ENCODE data around the gene IRF9.
A peak's percentile ranks its signal among the peaks of the same experiment; 100 is the strongest.

The IRF9 gene, protein sequence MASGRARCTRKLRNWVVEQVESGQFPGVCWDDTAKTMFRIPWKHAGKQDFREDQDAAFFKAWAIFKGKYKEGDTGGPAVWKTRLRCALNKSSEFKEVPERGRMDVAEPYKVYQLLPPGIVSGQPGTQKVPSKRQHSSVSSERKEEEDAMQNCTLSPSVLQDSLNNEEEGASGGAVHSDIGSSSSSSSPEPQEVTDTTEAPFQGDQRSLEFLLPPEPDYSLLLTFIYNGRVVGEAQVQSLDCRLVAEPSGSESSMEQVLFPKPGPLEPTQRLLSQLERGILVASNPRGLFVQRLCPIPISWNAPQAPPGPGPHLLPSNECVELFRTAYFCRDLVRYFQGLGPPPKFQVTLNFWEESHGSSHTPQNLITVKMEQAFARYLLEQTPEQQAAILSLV

DNA sequence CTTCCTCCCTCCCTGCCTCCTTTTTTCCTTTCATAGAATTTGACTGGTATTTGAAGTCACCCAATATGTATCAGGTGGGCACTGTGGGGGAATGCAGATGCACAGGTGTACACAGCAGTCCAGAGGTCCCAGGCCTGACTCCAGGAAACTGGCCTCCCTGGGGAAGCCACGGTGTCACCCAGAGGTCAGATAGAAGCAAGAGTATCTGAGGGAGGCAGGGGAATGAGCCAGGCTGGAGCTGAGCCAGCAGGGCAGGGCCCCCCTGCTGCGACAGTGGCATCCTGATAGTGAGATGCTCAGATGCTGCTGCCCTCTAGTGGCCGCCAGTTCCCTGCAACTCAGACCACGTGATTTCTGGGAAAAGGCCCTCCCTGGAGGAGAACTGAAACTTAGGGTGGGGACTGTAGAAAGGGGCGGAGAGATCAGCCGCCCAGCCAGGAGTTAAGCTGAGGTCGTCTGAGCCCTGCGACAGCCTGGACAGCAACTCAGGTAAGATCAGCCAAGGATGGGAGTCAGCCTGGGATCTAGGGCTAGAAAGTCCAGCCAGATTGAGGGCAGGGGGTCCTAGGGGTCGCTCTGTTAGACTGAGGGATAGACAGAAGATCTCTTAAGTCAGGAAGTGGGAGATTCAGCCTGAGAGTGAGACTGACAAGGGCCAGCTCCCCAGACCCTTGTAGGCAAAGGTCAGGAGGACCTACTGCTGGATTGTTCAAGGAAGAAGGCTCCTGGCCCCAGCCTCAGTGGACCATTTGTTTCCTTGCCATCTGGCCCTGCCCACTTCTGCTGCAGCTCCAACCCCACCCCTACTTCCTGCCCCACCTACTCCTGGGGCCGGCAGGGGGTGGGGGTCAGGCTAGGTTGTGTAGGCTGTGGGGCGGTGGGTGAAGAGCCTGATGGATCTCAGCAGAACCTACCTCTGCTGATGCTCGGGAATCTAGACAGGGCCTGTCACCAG is at the start of gene IRF9:
Gene IRF9, plus strand, starts transcription at position 416 of the 955 bp plus-strand sequence. CDS start 880 bp downstream, outside the sequence.
- peak; percentile 99 for DNase-seq (ENCODE audit: low spot score)

DNA sequence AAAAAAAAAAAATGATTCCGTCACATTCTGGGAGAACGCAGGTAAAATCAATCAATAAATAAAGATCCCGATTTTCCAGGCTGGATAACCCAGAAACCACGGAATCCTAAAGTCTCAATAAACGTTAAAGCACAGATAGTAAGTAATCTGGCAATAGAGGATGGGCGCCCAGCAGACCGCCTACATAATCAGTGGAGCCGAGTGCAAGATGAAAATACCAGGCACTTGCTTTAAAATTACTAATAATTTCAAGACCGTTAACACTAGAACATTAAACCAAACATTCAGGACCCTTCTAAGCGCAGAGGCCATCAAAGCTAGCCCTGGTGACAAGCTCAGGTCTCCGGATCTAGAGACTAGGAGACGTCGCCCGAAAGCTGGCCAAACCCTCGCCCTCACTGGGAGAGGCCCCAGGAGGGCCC is 47.7 kb upstream of the IRF9 start:
- no peak for DNase-seq (ENCODE audit: low spot score)

DNA sequence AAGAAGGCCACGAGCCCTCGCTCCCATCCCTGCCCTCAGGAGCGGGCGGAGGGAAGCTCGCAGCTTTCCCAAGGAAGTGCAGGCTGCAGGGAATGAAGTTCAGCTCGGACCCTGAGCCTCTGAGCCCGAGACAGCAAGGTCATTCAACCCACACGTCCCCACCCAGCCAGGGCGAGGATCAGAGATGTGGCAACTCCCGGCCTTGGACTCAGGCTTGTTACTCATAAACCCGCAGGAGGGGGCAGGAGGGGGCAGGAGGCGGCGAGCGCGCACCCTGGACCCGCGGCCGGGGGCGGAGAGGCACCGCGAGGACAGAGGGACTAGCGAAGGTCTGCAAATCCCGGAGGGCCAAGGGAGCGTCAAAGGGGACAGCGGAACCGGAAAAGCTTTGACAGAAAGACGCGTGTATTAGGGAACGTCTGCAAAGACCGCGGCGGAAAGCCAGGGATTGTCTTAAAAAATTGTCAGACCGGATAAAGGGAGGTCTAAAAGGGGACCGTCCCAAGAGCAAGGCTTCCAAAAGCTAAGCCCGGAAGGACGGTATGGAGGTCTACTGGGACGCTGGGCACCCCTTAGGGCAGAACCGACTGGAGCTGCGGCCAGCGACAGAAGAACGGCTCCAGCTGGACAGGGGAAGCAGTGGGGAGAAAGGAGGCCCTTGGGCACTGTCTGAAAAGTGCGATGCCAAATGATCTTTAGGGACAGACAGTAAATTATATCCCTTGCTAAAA is 47.1 kb upstream of the IRF9 start:
- peak; percentile 75 for DNase-seq (ENCODE audit: low spot score)

DNA sequence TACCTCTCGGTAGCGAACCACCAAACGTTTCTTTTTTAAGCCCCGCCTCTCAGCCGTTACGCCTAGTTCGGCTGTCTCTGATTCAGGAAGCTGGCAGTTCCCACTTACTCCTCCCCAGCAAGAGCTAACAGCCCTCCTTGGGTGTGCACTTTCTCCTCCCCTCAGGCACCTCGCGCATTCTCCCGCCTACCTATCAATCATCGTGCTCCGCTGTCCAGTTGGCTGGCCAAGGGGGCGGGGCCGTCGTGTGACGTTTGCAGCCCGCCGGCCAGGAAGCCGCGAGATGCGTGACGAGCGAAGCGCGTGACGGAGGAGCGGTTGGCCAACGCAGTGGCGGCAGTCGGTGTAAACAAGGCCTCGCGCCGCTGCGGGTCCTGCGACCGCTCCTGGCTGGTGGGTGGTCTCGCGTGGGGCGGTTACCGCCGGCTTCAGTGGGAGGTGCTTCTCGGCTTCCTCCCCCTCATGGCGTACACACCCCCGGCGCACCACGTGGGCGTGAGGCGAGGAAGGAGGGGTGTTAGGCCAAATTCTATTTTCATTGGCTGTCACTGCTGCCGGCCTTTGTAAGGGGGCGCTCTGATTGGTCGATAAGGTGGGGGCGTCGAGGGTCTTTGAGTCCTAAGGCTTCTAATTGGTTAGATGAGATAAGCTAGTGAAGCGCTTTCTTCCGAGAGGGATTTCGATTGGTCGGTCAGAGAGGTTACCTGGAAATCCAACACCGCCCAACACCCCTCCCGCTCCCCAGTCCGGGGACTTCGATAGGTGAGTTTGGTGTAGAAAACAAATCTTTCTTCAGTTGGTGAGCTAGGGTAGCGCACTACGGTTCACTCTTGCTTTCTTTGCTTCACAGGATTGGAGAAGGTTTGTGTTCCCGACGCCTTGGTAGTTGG is 46.3 kb upstream of the IRF9 start, which contains the start of the genes DCAF11 and NRL:
Gene DCAF11, plus strand, starts transcription at position 246 of the 890 bp plus-strand sequence. CDS start 818 bp downstream, outside the sequence.
Gene NRL, minus strand, starts transcription at position 418 of the 890 bp plus-strand sequence. CDS start 32,101 bp downstream, outside the sequence.
- peak; percentile 100 for DNase-seq (ENCODE audit: low spot score)

DNA sequence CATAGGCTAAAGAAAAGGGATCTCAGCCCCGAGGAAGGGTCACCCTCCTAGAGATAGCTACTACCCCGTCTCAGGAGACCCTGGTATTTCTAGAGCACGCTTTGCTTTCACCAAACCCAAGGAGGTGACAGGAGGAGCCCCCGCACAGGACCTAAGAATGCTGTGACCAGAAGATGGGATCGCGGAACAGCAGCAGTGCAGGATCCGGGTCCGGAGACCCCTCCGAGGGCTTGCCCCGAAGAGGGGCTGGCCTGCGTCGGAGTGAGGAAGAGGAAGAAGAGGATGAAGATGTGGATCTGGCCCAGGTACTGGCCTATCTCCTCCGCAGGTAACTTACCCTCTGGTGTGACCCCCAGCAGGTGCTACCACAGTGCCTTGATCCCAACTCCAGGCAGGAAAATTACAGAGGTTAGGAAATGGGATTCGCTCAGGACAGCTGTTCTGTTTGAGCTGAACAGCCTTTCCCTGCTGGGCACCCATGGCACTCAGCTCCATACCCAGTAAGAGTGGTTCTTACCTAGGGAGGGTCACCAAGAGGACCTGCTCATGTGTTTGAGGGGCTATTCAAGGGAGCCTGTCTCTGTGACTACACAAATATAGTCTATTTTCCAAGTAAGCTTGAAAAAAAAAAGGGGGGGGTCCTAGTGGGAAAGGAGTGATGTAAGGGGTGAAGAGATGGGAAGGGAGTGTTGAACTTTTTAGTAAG is 45.5 kb upstream of the IRF9 start:
- no peak for DNase-seq (ENCODE audit: low spot score)

DNA sequence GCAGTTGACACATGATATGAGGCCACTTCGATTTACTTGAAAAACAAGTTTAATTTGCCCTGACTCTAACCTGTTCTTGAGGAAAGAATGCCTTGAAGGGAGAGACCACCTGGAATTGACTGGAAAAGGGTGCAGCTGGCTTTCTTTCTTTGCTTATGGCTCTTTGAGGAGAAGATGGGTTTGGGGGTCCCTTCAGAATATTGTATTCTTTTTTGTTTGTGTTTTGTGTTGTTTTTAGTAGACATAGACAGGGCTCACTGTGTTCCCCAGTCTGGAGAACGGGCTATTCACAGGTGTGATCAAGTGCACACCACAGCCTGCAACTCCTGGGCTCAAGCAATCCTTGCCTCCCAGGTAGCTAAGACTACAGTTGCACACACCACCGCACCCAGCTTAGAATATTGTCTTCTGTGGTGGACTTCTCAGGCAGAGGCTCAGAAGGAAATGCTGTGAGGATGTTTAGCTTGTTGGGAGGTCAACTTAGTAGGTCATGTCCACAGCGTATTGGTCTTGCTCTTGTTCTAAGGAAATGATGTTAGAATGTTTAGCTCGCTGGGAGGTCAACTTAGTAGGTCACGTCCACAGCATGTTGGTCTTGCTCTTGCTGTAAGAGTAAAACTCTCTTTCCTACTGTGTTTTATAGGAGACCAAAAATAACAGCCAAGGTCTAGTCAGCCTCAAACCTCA is 44.8 kb upstream of the IRF9 start:
- no peak for DNase-seq (ENCODE audit: low spot score)

DNA sequence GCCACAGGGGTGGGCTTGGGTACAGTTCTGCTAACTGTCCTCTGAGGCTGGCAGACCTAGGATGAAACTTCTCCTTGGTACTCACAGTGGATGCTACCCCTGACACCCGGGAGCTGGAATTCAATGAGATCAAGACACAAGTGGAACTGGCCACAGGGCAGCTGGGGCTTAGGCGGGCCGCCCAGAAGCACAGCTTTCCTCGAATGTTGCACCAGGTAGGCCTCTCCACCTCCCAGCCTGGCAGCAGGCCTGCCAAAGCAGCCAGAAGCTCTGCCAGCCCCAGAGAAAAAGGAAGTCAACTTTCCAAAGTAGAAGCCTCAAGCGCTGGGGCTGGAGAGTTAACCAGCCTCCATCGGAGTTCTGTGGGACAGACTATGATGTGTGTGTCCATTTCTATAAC is 43.9 kb upstream of the IRF9 start:
- DNase-seq (ENCODE audit: low spot score), result no peak

DNA sequence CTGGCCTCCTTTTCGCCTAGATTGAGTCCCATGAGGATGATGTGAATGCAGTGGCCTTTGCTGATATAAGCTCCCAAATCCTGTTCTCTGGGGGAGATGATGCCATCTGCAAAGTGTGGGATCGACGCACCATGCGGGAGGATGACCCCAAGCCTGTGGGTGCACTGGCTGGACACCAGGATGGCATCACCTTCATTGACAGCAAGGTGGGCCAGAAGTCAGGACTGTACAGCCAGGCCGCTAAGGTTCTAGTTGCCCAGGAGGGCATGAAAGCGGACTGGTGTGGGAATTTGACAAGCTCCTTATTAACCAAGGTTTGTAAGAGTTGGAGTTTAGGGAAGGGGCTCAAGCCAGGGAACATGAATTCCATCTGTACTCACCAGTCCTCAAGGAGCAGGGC is 41.4 kb upstream of the IRF9 start:
- no peak for DNase-seq (ENCODE audit: low spot score)

DNA sequence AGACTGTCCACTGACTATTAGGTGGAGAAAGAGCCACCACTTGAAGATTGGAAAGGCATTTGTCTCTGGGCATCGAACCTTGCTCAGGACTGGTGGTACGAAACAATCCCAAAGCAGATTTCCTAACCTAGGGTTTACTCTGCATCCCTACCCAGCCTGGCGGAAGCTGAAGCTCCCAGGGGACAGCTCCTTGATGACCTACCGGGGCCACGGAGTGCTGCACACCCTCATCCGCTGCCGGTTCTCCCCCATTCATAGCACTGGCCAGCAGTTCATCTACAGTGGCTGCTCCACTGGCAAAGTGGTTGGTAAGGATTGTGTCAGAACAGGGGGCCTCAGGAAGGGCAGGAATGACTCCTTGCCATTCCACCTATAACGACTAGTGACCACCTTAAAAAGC is 39.9 kb upstream of the IRF9 start:
- DNase-seq (ENCODE audit: low spot score), result no peak

DNA sequence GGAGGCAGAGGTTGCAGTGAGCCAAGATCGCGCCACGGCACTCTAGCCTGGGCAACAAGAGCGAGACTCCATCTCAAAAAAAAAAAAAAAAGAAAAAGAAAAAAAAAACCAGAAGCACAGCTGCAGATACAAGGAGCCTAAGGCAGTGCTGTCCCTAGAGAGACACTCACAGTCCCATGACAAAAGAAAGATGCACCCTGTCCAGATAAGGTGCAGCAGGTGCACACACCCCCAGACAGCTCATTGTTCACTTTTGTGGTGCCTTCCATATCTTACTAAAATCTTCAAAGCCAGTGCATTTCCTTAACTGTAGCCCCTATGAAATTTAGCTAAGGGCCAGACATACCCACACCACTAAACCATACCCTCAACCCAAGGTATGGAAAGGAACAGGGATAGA is 38.6 kb upstream of the IRF9 start:
- DNase-seq (ENCODE audit: low spot score), result peak; percentile 23

DNA sequence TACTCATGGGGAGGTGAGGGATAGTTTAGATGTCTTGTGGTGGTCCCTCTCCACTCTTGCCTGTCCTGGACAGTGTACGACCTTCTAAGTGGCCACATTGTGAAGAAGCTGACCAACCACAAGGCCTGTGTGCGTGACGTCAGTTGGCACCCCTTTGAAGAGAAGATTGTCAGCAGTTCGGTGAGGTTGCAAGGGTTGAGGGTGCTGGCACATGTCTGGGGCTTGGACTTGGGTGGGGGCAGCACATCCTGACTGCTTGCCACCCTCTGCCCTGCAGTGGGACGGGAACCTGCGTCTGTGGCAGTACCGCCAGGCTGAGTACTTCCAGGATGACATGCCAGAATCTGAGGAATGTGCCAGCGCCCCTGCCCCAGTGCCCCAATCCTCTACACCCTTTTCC is 38.2 kb upstream of the IRF9 start:
- peak; percentile 69 for DNase-seq (ENCODE audit: low spot score)

DNA sequence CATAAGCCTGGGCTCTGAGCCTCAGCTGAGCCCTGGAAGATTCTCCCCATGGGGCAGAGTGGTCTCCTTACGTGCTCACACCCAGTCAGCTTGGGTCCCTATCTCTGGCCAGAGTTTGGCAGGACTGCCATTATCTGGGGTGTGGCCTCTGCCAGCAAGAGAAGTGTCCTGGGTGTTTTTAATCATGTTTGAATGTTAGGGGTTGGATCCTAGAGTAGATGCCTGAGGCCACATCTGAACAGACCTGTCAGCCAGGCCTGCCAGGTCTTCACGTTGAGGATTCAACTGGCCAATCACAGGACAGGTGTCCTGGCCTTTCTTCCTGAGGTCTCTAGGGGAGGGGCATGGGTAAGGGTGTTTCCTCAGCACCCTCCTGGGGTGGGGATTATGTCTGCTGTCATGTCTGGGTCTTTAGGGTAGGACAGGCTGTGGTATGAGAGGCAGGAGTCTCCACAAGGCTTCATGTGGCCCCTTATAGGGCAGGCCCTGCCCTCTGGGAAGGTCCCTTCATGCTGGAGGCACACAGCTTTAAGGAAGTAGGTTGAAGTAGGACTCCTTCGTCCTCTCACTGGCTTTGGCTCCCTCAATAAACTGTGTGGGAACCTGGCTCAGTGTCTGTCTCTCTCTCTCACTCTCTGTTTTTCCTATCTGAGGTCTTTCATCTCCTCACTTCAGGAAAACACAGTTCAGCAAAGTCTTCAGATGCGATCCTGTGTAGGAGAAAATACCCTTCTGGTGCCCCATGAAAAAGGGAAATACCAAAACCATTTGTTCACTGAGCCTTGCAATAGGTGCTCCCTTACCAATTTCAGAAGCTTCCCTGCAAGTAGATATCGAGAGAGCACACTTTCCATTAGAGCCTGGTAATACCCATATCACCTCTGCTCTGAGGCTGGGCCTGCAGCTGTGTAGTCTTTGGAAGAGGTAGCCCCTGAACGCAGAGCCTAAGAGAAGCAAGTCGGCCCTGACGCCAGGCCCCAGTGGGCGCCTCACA is 37.3 kb upstream of the IRF9 start:
- DNase-seq (ENCODE audit: low spot score), result peak; percentile 93

DNA sequence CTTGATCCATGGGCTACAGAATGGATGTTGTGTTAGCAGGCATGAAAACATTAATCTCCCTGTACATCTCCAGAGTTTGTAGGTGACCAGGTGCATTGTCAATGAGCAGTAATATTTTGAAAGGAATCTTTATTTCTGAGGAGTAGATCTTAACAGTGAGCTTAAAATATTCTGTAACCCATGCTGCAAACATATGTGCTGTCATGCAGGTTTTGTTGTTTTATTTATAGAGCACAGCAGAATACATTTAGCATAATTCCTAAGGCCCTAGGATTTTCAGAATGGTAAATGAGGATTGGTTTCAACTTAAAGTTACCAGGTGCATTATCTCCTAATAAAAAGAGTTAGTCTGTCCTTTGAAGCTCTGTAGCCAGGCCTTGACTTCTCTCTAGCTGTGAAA is 34.1 kb upstream of the IRF9 start:
- no peak for DNase-seq (ENCODE audit: low spot score)

DNA sequence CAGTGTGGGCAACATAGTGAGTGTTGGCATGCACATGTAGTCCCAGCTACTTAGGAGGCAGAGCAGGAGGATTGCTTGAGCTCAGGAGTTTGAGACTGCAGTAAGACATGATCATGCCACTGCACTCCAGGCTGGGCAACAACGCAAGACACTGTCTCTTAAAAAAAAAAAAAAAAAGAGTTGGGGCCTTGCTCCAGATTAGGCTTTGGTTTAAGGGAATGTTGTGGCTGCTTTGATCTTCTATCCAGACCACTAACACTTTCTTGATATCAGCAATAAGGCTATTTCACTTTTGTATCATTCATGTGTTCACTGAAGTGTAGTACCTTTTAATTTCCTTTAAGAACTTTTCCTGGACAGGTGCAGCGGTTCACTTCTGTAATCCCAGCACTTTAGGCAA is 33.4 kb upstream of the IRF9 start:
- DNase-seq (ENCODE audit: low spot score), result no peak

DNA sequence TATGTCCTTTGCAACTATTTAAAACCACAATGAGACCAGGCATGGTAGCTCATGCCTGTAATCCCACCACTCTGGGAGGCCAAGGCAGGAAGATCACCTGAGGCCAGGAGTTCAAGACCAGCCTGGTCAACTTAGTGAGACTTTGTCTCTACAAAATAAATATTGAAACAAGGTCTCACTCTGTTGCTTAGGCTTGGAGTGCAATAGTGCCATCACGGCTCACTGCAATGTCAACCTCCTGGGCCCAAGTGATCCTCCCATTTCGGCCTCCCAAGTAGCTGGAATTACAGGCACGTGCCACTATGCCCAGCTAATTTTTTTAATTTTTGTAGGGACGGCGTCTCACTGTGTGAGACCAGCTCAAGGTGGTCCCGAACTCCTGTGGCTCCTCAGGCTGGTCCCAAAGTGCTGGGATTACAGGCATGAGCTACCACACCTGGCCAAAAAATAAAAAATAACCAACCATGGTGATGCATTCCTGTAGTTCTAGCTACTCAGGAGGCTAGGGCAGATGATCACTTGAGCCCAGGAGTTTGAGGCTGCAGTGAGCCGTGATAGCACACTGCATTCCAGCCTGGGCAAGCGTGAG is 31.6 kb upstream of the IRF9 start:
- no peak for DNase-seq (ENCODE audit: low spot score)

DNA sequence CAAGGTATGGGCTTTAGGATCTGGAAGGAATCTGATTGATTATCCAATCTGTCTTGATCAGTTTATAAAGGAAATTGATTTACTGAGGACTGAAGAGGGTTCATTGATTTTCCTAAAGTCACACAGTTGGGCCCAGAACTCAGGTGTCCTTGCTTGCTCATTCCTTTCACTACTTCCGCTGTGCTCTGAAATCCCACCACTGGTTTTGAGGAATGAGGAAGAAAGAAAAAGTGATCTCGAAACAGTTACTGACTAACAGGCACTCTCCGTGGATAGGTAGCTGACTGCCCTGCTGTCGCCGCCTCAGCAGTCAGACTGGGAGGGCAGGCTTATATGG is 30.7 kb upstream of the IRF9 start, which contains the start of gene FITM1:
Gene FITM1, plus strand, starts transcription at position 280 of the 337 bp plus-strand sequence. CDS start 905 bp downstream, outside the sequence.
- DNase-seq (ENCODE audit: low spot score), result no peak

DNA sequence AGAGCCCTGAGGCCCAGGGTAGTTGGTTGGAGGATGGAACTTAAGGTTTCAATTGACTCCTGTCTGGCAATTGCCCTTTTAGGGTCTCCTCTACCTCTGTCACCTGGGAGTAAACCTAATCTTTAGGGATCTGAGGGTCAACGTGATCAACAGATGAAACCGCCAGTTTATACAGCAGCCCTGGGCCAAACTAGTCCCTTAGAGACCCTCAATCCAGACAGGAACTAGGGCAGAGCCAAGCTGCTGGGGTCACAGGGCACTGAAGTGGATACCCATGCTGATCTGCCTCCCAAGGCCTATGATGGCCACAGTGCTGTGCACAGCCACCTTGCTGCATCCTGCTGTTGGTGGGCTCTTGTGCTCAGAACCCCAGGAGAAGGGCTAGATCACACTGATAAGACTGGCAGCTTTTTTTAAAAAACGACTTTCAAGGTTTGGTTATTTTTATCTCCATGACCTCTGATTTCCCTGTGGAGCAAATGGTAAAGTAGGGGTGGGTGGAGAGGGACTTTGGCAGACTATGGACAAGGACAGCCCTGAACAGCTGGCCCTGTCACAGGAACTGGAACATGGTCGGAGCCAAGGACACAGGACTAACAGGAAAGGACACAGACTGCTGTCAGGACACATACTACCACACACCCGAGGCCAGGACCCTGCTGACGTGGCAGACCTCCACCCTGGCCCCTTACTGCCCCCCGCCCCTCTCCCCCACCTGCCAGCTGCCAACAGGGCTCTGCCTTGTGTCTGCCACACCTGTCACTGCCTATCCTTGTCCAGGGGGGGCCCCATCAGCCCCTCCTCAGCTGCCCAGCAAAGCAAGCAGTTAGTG is 30.1 kb upstream of the IRF9 start:
- DNase-seq (ENCODE audit: low spot score), result no peak

All from hematopoietic multipotent progenitor cell treated with erythropoietin and hydrocortisone succinate and interleukin-3 and kit ligand, for 15 days (in vitro differentiated cells).